Trophoblast cell (in vitro differentiated cells and primary cell): ENCODE results near the gene MMADHC.

Source experiments
- DNase-seq, 2 donors: peaks; one replicate each; pipeline ENCODE4 v3.0.0-alpha.2; 2016
- H2AFZ ChIP-seq: 2 replicates; pipeline ENCODE4 v1.6.1; 2013; ENCODE audit warnings: low read length, moderate library complexity, mild to moderate bottlenecking; ENCODE audit not compliant: insufficient read depth, poor library complexity
- H2AK5ac ChIP-seq: 2 replicates; pipeline ENCODE4 v1.6.1; 2013; ENCODE audit warnings: mild to moderate bottlenecking, low read length
- H2BK120ac ChIP-seq: 2 replicates; pipeline ENCODE4 v1.6.1; 2013; ENCODE audit warnings: low read length, mild to moderate bottlenecking, moderate library complexity; ENCODE audit not compliant: insufficient read depth, poor library complexity
- H2BK12ac ChIP-seq: 2 replicates; pipeline ENCODE4 v1.6.1; 2013; ENCODE audit warnings: mild to moderate bottlenecking, low read length, moderate library complexity
- H2BK5ac ChIP-seq: 2 replicates; pipeline ENCODE4 v1.6.1; 2013; ENCODE audit warnings: low read length, low read depth, moderate library complexity, mild to moderate bottlenecking; ENCODE audit not compliant: poor library complexity
- H3K14ac ChIP-seq: 2 replicates; pipeline ENCODE4 v1.6.1; 2013; ENCODE audit warnings: mild to moderate bottlenecking, low read length
- H3K18ac ChIP-seq: 2 replicates; pipeline ENCODE4 v1.6.1; 2013; ENCODE audit warnings: mild to moderate bottlenecking, low read length
- H3K23ac ChIP-seq: 2 replicates; pipeline ENCODE4 v1.6.1; 2013; ENCODE audit warnings: low read length
- H3K27ac ChIP-seq: 2 replicates; pipeline ENCODE4 v1.5.1; 2013; ENCODE audit warnings: low read depth, mild to moderate bottlenecking, inconsistent platforms, low read length, moderate library complexity
- H3K27me3 ChIP-seq: 2 replicates; pipeline ENCODE4 v1.6.1; 2013; ENCODE audit warnings: inconsistent platforms, mild to moderate bottlenecking, low read length, moderate library complexity; ENCODE audit not compliant: insufficient read depth
- H3K36me3 ChIP-seq, 2 experiments: 1 replicate in 1 of 2; 2 replicates in 1 of 2; pipeline ENCODE4 v1.6.1; 2013; ENCODE audit warnings: low read length in 2 of 2, mild to moderate bottlenecking in 2 of 2, moderate library complexity in 1 of 2; ENCODE audit not compliant: insufficient read depth in 2 of 2, control insufficient read depth in 1 of 2
- H3K4ac ChIP-seq: 2 replicates; pipeline ENCODE4 v1.6.1; 2013; ENCODE audit warnings: low read depth, mild to moderate bottlenecking, low read length, moderate library complexity
- H3K4me1 ChIP-seq, 2 experiments: 1 replicate in 1 of 2; 2 replicates in 1 of 2; pipeline ENCODE4 v1.6.1; 2013; ENCODE audit warnings: low read length in 2 of 2, mild to moderate bottlenecking in 2 of 2, moderate library complexity in 1 of 2; ENCODE audit not compliant: insufficient read depth in 2 of 2, control insufficient read depth in 1 of 2
- H3K4me2 ChIP-seq: 2 replicates; pipeline ENCODE4 v1.6.1; 2013; ENCODE audit warnings: inconsistent platforms, mild to moderate bottlenecking, low read length, moderate library complexity
- H3K4me3 ChIP-seq: 2 replicates; pipeline ENCODE4 v1.5.1; 2013; ENCODE audit warnings: mild to moderate bottlenecking, low read depth, low read length, inconsistent platforms
- H3K79me1 ChIP-seq: one replicate; pipeline ENCODE4 v1.6.1; 2013; ENCODE audit warnings: low read length
- H3K79me2 ChIP-seq: 2 replicates; pipeline ENCODE4 v1.6.1; 2013; ENCODE audit warnings: low read length, mild to moderate bottlenecking; ENCODE audit not compliant: control insufficient read depth, insufficient read depth, poor library complexity
- H3K9ac ChIP-seq: 2 replicates; pipeline ENCODE4 v1.6.1; 2013; ENCODE audit warnings: mild to moderate bottlenecking, low read length
- H3K9me3 ChIP-seq: 2 replicates; pipeline ENCODE4 v1.6.1; 2013; ENCODE audit warnings: low read depth, mild to moderate bottlenecking, control low read depth, inconsistent platforms, low read length; ENCODE audit not compliant: insufficient read depth
- H4K12ac ChIP-seq: 2 replicates; pipeline ENCODE4 v1.6.1; 2013; ENCODE audit warnings: low read depth, mild to moderate bottlenecking, low read length, moderate library complexity
- H4K8ac ChIP-seq: 2 replicates; pipeline ENCODE4 v1.6.1; 2013; ENCODE audit warnings: low read depth, mild to moderate bottlenecking, low read length, moderate library complexity
- H4K91ac ChIP-seq: one replicate; pipeline ENCODE4 v1.6.1; 2013; ENCODE audit warnings: low read depth, mild to moderate bottlenecking, low read length, moderate library complexity
- WGBS: extraction: QIAGEN DNeasy Blood & Tissue Kit; methylation state at CpG from one replicate; pipeline ENCODE4 v1.1.7; 2013; ENCODE audit warnings: missing lambda C conversion rate; ENCODE audit not compliant: insufficient read length, insufficient coverage; ENCODE audit errors: extremely low coverage; 5-methylcytosine and 5-hydroxymethylcytosine counted together

The MMADHC gene

DNA sequence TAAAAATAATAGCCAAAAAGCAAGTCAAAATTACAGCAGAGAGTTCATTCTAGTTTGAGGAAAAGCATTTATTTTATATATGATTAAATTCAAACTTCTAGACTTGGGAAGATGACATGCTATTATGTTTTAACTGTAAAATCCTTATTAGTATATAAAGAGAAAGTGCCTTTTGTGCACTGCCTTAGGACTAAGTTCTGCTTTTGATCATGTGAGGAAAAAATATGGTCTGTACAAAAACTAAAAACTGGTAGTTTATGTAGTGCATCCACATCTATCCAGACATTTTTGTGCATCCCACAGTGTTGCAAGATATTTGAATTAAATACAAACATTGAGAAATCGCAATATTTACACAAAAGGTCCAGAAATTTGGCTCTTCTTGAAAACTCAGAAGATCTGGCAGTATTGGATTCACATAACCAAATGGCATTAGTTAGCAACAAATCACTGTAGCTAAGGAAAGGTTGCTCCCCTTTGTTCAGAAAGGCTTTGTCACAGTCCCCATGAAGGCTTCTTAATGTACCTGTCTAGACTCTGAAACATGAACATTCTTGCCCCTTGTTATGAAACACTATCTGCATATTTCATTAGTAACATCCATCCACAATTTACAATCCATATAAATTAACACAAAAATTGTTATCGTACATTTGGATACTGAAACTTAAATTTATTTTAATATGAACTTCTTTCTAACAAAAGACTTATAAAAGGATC lies 2.2 kb downstream of the MMADHC start:
- H2BK12ac ChIP-seq = no peak overlapping the region
- H4K12ac ChIP-seq = no peak overlapping the region
- no peak overlapping the region for H3K4me3 ChIP-seq
- H4K8ac ChIP-seq = no peak overlapping the region
- H3K4ac ChIP-seq = no peak overlapping the region
- H3K79me2 ChIP-seq = peaks cover 5% of the 10 kb centered on the region
- H3K14ac ChIP-seq = no peak overlapping the region
- H3K4me2 ChIP-seq = peak overlapping the region; percentile 51
- no peak overlapping the region for H4K91ac ChIP-seq
- no peak overlapping the region for H2BK5ac ChIP-seq
- no peak overlapping the region for H3K9ac ChIP-seq
- DNase-seq = no peak
- H3K9me3 ChIP-seq = no peaks in the 10 kb centered on the region
- no peak overlapping the region for H2BK120ac ChIP-seq
- H3K79me1 ChIP-seq = peaks cover 6% of the 10 kb centered on the region
- H3K27me3 ChIP-seq = no peaks in the 10 kb centered on the region
- WGBS = 100% methylated on average over 1 of the region's 2 CpGs
- no peak overlapping the region for H3K23ac ChIP-seq
- peaks cover 0 to 4% of the 10 kb centered on the region in 2 experiments for H3K4me1 ChIP-seq
- H3K18ac ChIP-seq = no peak overlapping the region
- H2AK5ac ChIP-seq = no peak overlapping the region
- no peak overlapping the region for H3K27ac ChIP-seq
- H3K36me3 ChIP-seq = peaks cover 0 to 4% of the 10 kb centered on the region in 2 experiments
- H2AFZ ChIP-seq = no peak overlapping the region

DNA sequence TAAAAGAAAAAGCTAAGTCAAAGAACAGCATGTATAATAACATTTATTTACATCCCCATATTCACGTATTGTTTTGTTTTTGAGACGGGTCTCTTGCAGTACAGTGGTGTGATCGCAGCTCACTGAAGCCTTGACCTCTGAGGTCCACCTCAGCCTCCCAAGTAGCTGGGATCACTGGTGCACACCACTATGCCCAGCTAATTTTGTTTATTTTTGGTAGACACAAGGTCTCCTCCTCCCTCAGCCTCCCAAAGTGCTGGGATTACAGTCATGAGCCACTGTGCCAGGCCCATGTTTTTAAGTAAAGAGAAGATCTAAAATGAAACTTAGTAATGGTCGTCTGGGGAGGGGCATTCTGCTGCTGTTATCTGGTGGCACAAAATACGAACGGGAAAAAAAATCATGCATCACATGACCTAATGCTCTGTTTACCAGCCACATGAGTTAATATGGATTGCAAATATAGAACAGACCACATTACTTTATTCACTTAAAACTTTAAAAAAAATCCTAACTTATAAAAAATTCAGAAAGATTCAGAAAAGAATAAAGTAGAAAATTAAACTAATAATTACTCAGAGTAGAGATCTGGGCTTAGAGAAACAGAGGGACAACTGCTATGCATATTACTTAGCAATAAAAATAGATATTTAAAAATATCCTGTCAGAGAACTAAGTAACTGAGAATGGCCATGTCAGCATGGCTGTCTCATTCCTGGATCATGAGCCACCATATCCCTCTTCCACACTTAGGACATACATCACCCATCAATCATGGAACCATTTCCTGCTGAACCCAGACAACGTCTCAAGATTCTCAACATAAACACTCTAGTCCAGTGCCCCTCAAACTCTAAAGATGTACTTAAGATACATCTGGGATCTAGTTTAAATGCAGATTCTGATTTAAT lies 7.3 kb downstream of the MMADHC start:
- H3K27ac ChIP-seq = no peak overlapping the region
- H3K9ac ChIP-seq = no peak overlapping the region
- no peaks in the 10 kb centered on the region for H3K79me1 ChIP-seq
- no peak overlapping the region for H4K91ac ChIP-seq
- no CpG with 5 or more reads among the region's 7 CpGs for WGBS
- H3K4me2 ChIP-seq = no peak overlapping the region
- no peak overlapping the region for H2AK5ac ChIP-seq
- H4K8ac ChIP-seq = no peak overlapping the region
- H3K18ac ChIP-seq = no peak overlapping the region
- peaks cover 2% of the 10 kb centered on the region for H3K79me2 ChIP-seq
- H2BK12ac ChIP-seq = peak overlapping the region; percentile 40
- H3K14ac ChIP-seq = no peak overlapping the region
- H3K4ac ChIP-seq = no peak overlapping the region
- H2AFZ ChIP-seq = no peak overlapping the region
- H3K4me3 ChIP-seq = no peak overlapping the region
- DNase-seq = no peak
- H3K23ac ChIP-seq = no peak overlapping the region
- H3K36me3 ChIP-seq = peaks cover 8 to 16% of the 10 kb centered on the region in 2 experiments
- peak overlapping the region; percentile 75 for H4K12ac ChIP-seq
- H2BK5ac ChIP-seq = no peak overlapping the region
- H3K4me1 ChIP-seq = peaks cover 0 to 4% of the 10 kb centered on the region in 2 experiments
- no peak overlapping the region for H2BK120ac ChIP-seq
- no peaks in the 10 kb centered on the region for H3K9me3 ChIP-seq
- H3K27me3 ChIP-seq = no peaks in the 10 kb centered on the region

DNA sequence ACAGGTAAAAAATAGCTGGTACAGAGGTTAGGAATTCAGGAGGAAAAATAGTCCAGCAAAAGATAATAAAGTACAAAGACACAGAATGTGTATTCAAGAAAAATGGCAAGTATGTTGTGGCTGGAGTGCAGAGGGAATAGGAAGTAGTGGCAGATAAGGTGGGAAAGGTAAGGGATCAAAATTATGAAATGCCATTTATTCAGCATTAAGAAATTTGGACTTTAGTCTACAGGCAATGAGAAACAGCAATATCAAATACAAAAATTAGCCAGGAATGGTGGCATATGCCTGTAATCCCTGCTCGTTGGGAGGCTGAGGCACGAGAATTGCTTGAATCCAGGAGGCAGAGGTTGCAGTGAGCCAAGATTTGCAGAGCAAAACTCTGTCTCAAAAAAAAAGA lies 10.3 kb downstream of the MMADHC start:
- Histone ChIP-seq H3K4ac (no peak overlapping the region), H3K9me3 (no peaks in the 10 kb centered on the region), H3K4me2 (no peak overlapping the region), H2BK12ac (no peak overlapping the region), H3K36me3 (peaks cover 11 to 25% of the 10 kb centered on the region in 2 experiments), H2AK5ac (no peak overlapping the region), H3K18ac (no peak overlapping the region), H2BK120ac (no peak overlapping the region), H4K12ac (no peak overlapping the region), H3K4me3 (no peak overlapping the region), H4K8ac (no peak overlapping the region), H3K4me1 (peaks cover 0 to 1% of the 10 kb centered on the region in 2 experiments), H3K14ac (no peak overlapping the region), H3K23ac (no peak overlapping the region), H4K91ac (no peak overlapping the region), H3K27ac (no peak overlapping the region), H3K79me1 (no peaks in the 10 kb centered on the region), H3K79me2 (peaks cover 2% of the 10 kb centered on the region), H3K9ac (no peak overlapping the region), H2AFZ (no peak overlapping the region), H3K27me3 (no peaks in the 10 kb centered on the region), H2BK5ac (no peak overlapping the region)
- no CpG with 5 or more reads among the region's 2 CpGs for WGBS
- no peak for DNase-seq

DNA sequence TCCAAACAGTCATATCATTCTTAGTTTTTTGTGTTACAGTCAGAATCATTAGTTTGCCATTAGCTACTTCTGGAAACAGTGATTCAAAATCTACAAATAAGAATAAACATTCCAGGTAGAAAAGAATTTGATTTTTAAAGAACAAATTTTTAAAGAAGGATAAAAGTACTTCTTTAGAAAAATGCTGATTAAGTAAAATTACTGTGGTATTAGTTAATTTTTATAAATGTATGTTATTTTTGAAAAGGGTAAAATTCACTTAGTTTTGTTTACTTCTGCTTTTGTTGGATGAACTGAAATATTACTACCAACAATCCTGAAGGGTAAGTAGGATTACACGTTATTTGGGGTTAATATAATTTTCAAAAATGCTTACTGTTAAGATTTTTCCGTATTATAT lies 11.8 kb downstream of the MMADHC start:
- Histone ChIP-seq H4K91ac (no peak overlapping the region), H2BK5ac (no peak overlapping the region), H3K79me2 (peaks cover 2% of the 10 kb centered on the region), H3K4me2 (no peak overlapping the region), H3K9ac (no peak overlapping the region), H3K14ac (no peak overlapping the region), H3K4me3 (no peak overlapping the region), H2AK5ac (no peak overlapping the region), H3K4ac (no peak overlapping the region), H4K12ac (no peak overlapping the region), H3K36me3 (peaks cover 13 to 23% of the 10 kb centered on the region in 2 experiments), H3K79me1 (no peaks in the 10 kb centered on the region), H3K4me1 (no peaks in the 10 kb centered on the region), H3K27ac (no peak overlapping the region), H2AFZ (no peak overlapping the region), H3K27me3 (no peaks in the 10 kb centered on the region), H2BK120ac (no peak overlapping the region), H3K9me3 (no peaks in the 10 kb centered on the region), H4K8ac (no peak overlapping the region), H3K18ac (no peak overlapping the region), H2BK12ac (no peak overlapping the region), H3K23ac (no peak overlapping the region)
- no peak for DNase-seq
- WGBS = no CpG with 5 or more reads among the region's 2 CpGs
